Tibial nerve (tissue), 3 donors: ENCODE data around the gene SON.

Source experiments
- CTCF ChIP-seq, 5 experiments: fragments of 200-600 bp in 3 of 5; fragments of 450-650 bp in 2 of 5; sonication (generic) in 3 of 5; IDR thresholded peaks; one replicate each; pipeline ENCODE4 v1.5.1; 2016 to 2019; ENCODE audit warnings: antibody characterized with exemption in 5 of 5, mild to moderate bottlenecking in 3 of 5, moderate library complexity in 2 of 5
- POLR2A ChIP-seq, 2 donors: fragments of 450-650 bp; IDR thresholded peaks; one replicate each; pipeline ENCODE4 v1.6.1; 2017; ENCODE audit warnings: antibody characterized with exemption in 2 of 2, mild to moderate bottlenecking in 2 of 2, moderate library complexity in 2 of 2

GRCh38 chr21:33552093-33552998, 9.5 kb downstream of the SON start:
- TF ChIP-seq CTCF (IDR thresholded peaks at IDR 0.05) (no peak), POLR2A (IDR thresholded peaks at IDR 0.05) (no peak)
